ENCODE measurements around the gene NPR1. TPM values are rescaled to one million over a fixed set of nuclear protein-coding genes. Genes with fewer than 3 reads are reported as not detected.

NPR1 gene
- polyA plus RNA-seq, 2 of the 4 experiments (the other 2 are of a cell fraction): 0.39 to 1.9 TPM

GRCh38 chr1:153680120-153680403, 1.6 kb downstream of the NPR1 start:
- ChIA-PET POLR2A (interaction anchor here (0.8 kb wide), 1 partner anchor 48 kb away, joined by 6 read pairs; the partner anchor contains the start of gene INTS3), CTCF (interaction anchor here (1.3 to 9.1 kb wide), 7 partner anchors 8 to 112 kb away, joined by 3 to 130 read pairs (median 24); partner anchors contain the start of gene SLC27A3)
- Histone ChIP-seq H3K9me3 (no peaks in the 10 kb centered on the region), H3K4me1 (peaks cover 16% of the 10 kb centered on the region; the same call in 2 of the 3 replicates), H3K4me3 (no peak overlapping the region), H3K27ac (no peak overlapping the region), H3K4me2 (no peak overlapping the region)
- FAIRE-seq (no peak), DNase-seq (ENCODE audit: low read depth in 1 of 2, low spot score in 1 of 2) (no peak), ATAC-seq (no peak)
- 80% methylated on average over 3 of the region's 10 CpGs for WGBS (ENCODE audit: missing lambda C conversion rate)
- no peak for TF ChIP-seq NFE2L2 (conservative IDR thresholded peaks at IDR 0.05; ENCODE audit: low read length)
- TF ChIP-seq CBX8 (IDR thresholded peaks at IDR 0.05): no peak
- TF ChIP-seq, protein P1, sequence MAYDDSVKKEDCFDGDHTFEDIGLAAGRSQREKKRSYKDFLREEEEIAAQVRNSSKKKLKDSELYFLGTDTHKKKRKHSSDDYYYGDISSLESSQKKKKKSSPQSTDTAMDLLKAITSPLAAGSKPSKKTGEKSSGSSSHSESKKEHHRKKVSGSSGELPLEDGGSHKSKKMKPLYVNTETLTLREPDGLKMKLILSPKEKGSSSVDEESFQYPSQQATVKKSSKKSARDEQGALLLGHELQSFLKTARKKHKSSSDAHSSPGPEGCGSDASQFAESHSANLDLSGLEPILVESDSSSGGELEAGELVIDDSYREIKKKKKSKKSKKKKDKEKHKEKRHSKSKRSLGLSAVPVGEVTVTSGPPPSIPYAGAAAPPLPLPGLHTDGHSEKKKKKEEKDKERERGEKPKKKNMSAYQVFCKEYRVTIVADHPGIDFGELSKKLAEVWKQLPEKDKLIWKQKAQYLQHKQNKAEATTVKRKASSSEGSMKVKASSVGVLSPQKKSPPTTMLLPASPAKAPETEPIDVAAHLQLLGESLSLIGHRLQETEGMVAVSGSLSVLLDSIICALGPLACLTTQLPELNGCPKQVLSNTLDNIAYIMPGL (CRISPR knock-in tag; IDR thresholded peaks at IDR 0.05; ENCODE audit: borderline replicate concordance): no peak
- TF ChIP-seq HDAC2 (IDR thresholded peaks at IDR 0.05): no peak
- no peak for TF ChIP-seq TP53 (CRISPR knock-in tag; IDR thresholded peaks at IDR 0.05)
- TF ChIP-seq, protein P2, sequence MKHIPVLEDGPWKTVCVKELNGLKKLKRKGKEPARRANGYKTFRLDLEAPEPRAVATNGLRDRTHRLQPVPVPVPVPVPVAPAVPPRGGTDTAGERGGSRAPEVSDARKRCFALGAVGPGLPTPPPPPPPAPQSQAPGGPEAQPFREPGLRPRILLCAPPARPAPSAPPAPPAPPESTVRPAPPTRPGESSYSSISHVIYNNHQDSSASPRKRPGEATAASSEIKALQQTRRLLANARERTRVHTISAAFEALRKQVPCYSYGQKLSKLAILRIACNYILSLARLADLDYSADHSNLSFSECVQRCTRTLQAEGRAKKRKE (CRISPR knock-in tag; IDR thresholded peaks at IDR 0.05; ENCODE audit: low read depth): no peak
- TF ChIP-seq, protein P3, sequence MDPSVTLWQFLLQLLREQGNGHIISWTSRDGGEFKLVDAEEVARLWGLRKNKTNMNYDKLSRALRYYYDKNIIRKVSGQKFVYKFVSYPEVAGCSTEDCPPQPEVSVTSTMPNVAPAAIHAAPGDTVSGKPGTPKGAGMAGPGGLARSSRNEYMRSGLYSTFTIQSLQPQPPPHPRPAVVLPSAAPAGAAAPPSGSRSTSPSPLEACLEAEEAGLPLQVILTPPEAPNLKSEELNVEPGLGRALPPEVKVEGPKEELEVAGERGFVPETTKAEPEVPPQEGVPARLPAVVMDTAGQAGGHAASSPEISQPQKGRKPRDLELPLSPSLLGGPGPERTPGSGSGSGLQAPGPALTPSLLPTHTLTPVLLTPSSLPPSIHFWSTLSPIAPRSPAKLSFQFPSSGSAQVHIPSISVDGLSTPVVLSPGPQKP (IDR thresholded peaks at IDR 0.05; ENCODE audit: low read depth, low read length): no peak
- TF ChIP-seq HOXB5 (CRISPR knock-in tag; IDR thresholded peaks at IDR 0.05): no peak
- TF ChIP-seq, protein P4, sequence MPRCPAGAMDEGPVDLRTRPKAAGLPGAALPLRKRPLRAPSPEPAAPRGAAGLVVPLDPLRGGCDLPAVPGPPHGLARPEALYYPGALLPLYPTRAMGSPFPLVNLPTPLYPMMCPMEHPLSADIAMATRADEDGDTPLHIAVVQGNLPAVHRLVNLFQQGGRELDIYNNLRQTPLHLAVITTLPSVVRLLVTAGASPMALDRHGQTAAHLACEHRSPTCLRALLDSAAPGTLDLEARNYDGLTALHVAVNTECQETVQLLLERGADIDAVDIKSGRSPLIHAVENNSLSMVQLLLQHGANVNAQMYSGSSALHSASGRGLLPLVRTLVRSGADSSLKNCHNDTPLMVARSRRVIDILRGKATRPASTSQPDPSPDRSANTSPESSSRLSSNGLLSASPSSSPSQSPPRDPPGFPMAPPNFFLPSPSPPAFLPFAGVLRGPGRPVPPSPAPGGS (IDR thresholded peaks at IDR 0.05): no peak
- TF ChIP-seq, protein P5, sequence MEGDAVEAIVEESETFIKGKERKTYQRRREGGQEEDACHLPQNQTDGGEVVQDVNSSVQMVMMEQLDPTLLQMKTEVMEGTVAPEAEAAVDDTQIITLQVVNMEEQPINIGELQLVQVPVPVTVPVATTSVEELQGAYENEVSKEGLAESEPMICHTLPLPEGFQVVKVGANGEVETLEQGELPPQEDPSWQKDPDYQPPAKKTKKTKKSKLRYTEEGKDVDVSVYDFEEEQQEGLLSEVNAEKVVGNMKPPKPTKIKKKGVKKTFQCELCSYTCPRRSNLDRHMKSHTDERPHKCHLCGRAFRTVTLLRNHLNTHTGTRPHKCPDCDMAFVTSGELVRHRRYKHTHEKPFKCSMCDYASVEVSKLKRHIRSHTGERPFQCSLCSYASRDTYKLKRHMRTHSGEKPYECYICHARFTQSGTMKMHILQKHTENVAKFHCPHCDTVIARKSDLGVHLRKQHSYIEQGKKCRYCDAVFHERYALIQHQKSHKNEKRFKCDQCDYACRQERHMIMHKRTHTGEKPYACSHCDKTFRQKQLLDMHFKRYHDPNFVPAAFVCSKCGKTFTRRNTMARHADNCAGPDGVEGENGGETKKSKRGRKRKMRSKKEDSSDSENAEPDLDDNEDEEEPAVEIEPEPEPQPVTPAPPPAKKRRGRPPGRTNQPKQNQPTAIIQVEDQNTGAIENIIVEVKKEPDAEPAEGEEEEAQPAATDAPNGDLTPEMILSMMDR (IDR thresholded peaks at IDR 0.05): no peak
- no peak for TF ChIP-seq HOXA7 (CRISPR knock-in tag; IDR thresholded peaks at IDR 0.05)
- TF ChIP-seq JUNB (IDR thresholded peaks at IDR 0.05): no peak
- TF ChIP-seq POLR2AphosphoS2 (conservative IDR thresholded peaks at IDR 0.05; ENCODE audit: low read length): no peak
- no peak for TF ChIP-seq RNF2 (IDR thresholded peaks at IDR 0.05; ENCODE audit: borderline replicate concordance, low read depth)
- TF ChIP-seq, protein P6, sequence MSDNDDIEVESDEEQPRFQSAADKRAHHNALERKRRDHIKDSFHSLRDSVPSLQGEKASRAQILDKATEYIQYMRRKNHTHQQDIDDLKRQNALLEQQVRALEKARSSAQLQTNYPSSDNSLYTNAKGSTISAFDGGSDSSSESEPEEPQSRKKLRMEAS (IDR thresholded peaks at IDR 0.05): no peak
- TF ChIP-seq HEYL (CRISPR knock-in tag; IDR thresholded peaks at IDR 0.05): no peak
- no peak for TF ChIP-seq NR3C1 (IDR thresholded peaks at IDR 0.05)
- TF ChIP-seq PBX3 (IDR thresholded peaks at IDR 0.05): no peak
- TF ChIP-seq PHF8 (IDR thresholded peaks at IDR 0.05; ENCODE audit: borderline replicate concordance, low read depth): no peak

GRCh38 chr1:153682730-153683129, 4.2 kb downstream of the NPR1 start:
- WGBS (ENCODE audit: missing lambda C conversion rate): 82% methylated on average over 7 of the region's 7 CpGs
- no peak for FAIRE-seq
- Histone ChIP-seq H3K9me3 (no peaks in the 10 kb centered on the region), H3K4me2 (no peak overlapping the region), H3K27ac (no peak overlapping the region), H3K4me3 (no peak overlapping the region), H3K4me1 (peaks cover 16% of the 10 kb centered on the region; the same call in 2 of the 3 replicates)
- POLR2A ChIA-PET: no interaction called here
- ATAC-seq: no peak
- TF ChIP-seq HOXB5 (CRISPR knock-in tag; IDR thresholded peaks at IDR 0.05): no peak
- no peak for TF ChIP-seq NFE2L2 (conservative IDR thresholded peaks at IDR 0.05; ENCODE audit: low read length)
- TF ChIP-seq KDM5A (IDR thresholded peaks at IDR 0.05): no peak
- no peak for DNase-seq (ENCODE audit: low read depth in 1 of 2, low spot score in 1 of 2)
- CTCF ChIA-PET: interaction anchor here (1.3 kb wide), 1 partner anchor 9 kb away, joined by 3 read pairs; no protein-coding TSS in a partner anchor
